Measurements from ENCODE around the gene PLCD1. TPM values are rescaled to one million over a fixed set of nuclear protein-coding genes. Genes with fewer than 3 reads are reported as not detected.

The PLCD1 gene
- total RNA-seq, 1 donor from 2014 or later = 32.2 TPM

- DNase-seq (no peak), ATAC-seq (no peak)
- H3K36me3 ChIP-seq = peaks cover 4% of the 10 kb centered on the region
- TF ChIP-seq CTCF (IDR thresholded peaks at IDR 0.05) = no peak
- no peak overlapping the region for H3K4me3 ChIP-seq
- no peaks in the 10 kb centered on the region for H3K27me3 ChIP-seq
- intact Hi-C loops (cut with DNase I) = loop anchor here (5.0 kb wide), 1 partner anchor 112 kb away; no protein-coding TSS in a partner anchor
- H3K9me3 ChIP-seq = no peaks in the 10 kb centered on the region
- peaks cover 26% of the 10 kb centered on the region for H3K4me1 ChIP-seq
- no peak overlapping the region for H3K27ac ChIP-seq
These were observed 59.8 kb downstream of the PLCD1 start for GRCh38 chr3:37969596-37970100.

GRCh38 chr3:37968813-37969595 lies 60.4 kb downstream of the PLCD1 start:
- Histone ChIP-seq H3K9me3 (no peaks in the 10 kb centered on the region), H3K4me3 (no peak overlapping the region), H3K27me3 (no peaks in the 10 kb centered on the region), H3K4me1 (peaks cover 23% of the 10 kb centered on the region), H3K27ac (peak overlapping the region; percentile 63), H3K36me3 (peaks cover 4% of the 10 kb centered on the region)
- no peak for DNase-seq
- ATAC-seq = no peak
- intact Hi-C loops (cut with DNase I) = loop anchor here (5.0 kb wide), 1 partner anchor 112 kb away; no protein-coding TSS in a partner anchor
- TF ChIP-seq CTCF (IDR thresholded peaks at IDR 0.05) = no peak

- H3K4me1 ChIP-seq = peaks cover 25% of the 10 kb centered on the region
- H3K9me3 ChIP-seq = no peaks in the 10 kb centered on the region
- H3K36me3 ChIP-seq = peaks cover 4% of the 10 kb centered on the region
- DNase-seq = no peak
- no peak for ATAC-seq
- no peaks in the 10 kb centered on the region for H3K27me3 ChIP-seq
- intact Hi-C loops (cut with DNase I) = loop anchor here (5.0 kb wide), 1 partner anchor 111 kb away; no protein-coding TSS in a partner anchor
- TF ChIP-seq CTCF (IDR thresholded peaks at IDR 0.05) = no peak
- H3K27ac ChIP-seq = peak overlapping the region; percentile 63
- no peak overlapping the region for H3K4me3 ChIP-seq
These were observed 61.2 kb downstream of the PLCD1 start for GRCh38 chr3:37968199-37968598.

- intact Hi-C loops (cut with DNase I) = loop anchor here (5.0 kb wide), 1 partner anchor 110 kb away; no protein-coding TSS in a partner anchor
- ATAC-seq = peak; percentile 91
- peaks cover 33% of the 10 kb centered on the region for H3K4me1 ChIP-seq
- no peaks in the 10 kb centered on the region for H3K9me3 ChIP-seq
- H3K4me3 ChIP-seq = no peak overlapping the region
- peaks cover 4% of the 10 kb centered on the region for H3K36me3 ChIP-seq
- no peaks in the 10 kb centered on the region for H3K27me3 ChIP-seq
- no peak overlapping the region for H3K27ac ChIP-seq
- DNase-seq = peak; percentile 79
- peak; percentile 80 for TF ChIP-seq CTCF (IDR thresholded peaks at IDR 0.05)
These were observed 62.1 kb downstream of the PLCD1 start for GRCh38 chr3:37967260-37967881.

- no peak for DNase-seq
- TF ChIP-seq CTCF (IDR thresholded peaks at IDR 0.05) = no peak
- peak; percentile 34 for ATAC-seq
- Histone ChIP-seq H3K9me3 (no peaks in the 10 kb centered on the region), H3K27me3 (no peaks in the 10 kb centered on the region), H3K4me1 (peaks cover 50% of the 10 kb centered on the region), H3K36me3 (peaks cover 4% of the 10 kb centered on the region), H3K27ac (no peak overlapping the region), H3K4me3 (no peak overlapping the region)
- intact Hi-C loops (cut with DNase I) = loop anchor here (5.0 kb wide), 1 partner anchor 107 kb away; no protein-coding TSS in a partner anchor
These were observed 64.7 kb downstream of the PLCD1 start for GRCh38 chr3:37964716-37965115.
